ENCODE data around the gene MRPL44. TPM values are rescaled to one million over a fixed set of nuclear protein-coding genes. Genes with fewer than 3 reads are reported as not detected.

Gene MRPL44
- total and polyA plus RNA-seq, 2 of the 13 experiments (the other 11 are each of a cell fraction or from before 2014, with no cell fraction given), result 38.4 to 78.0 TPM

DNA sequence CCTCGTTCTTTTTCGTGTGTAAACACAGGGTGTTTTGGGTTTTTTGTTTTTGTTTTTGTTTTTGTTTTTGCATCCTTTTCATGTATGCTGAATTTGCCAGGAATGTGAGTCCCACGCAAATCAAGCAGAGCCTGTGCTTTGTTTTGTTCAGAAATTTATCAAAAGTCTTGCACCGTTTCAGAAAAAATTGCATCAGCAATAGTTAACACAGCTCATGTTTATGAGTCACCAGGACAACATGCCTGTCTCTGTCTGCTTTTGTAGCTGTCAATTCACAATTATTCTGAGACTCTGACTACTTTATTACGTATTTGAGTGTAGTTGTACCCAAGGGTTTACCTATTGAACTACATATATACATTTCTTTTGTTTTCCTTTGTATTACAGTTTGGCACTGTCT, 38.3 kb downstream of the MRPL44 start (continued):
- TF ChIP-seq, protein P1, sequence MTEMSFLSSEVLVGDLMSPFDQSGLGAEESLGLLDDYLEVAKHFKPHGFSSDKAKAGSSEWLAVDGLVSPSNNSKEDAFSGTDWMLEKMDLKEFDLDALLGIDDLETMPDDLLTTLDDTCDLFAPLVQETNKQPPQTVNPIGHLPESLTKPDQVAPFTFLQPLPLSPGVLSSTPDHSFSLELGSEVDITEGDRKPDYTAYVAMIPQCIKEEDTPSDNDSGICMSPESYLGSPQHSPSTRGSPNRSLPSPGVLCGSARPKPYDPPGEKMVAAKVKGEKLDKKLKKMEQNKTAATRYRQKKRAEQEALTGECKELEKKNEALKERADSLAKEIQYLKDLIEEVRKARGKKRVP (CRISPR knock-in tag; IDR thresholded peaks at IDR 0.05), result peak; percentile 80 to 100
- TF ChIP-seq, protein P2, sequence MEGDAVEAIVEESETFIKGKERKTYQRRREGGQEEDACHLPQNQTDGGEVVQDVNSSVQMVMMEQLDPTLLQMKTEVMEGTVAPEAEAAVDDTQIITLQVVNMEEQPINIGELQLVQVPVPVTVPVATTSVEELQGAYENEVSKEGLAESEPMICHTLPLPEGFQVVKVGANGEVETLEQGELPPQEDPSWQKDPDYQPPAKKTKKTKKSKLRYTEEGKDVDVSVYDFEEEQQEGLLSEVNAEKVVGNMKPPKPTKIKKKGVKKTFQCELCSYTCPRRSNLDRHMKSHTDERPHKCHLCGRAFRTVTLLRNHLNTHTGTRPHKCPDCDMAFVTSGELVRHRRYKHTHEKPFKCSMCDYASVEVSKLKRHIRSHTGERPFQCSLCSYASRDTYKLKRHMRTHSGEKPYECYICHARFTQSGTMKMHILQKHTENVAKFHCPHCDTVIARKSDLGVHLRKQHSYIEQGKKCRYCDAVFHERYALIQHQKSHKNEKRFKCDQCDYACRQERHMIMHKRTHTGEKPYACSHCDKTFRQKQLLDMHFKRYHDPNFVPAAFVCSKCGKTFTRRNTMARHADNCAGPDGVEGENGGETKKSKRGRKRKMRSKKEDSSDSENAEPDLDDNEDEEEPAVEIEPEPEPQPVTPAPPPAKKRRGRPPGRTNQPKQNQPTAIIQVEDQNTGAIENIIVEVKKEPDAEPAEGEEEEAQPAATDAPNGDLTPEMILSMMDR (CRISPR knock-in tag; IDR thresholded peaks at IDR 0.05), result no peak
- TF ChIP-seq, protein P3, sequence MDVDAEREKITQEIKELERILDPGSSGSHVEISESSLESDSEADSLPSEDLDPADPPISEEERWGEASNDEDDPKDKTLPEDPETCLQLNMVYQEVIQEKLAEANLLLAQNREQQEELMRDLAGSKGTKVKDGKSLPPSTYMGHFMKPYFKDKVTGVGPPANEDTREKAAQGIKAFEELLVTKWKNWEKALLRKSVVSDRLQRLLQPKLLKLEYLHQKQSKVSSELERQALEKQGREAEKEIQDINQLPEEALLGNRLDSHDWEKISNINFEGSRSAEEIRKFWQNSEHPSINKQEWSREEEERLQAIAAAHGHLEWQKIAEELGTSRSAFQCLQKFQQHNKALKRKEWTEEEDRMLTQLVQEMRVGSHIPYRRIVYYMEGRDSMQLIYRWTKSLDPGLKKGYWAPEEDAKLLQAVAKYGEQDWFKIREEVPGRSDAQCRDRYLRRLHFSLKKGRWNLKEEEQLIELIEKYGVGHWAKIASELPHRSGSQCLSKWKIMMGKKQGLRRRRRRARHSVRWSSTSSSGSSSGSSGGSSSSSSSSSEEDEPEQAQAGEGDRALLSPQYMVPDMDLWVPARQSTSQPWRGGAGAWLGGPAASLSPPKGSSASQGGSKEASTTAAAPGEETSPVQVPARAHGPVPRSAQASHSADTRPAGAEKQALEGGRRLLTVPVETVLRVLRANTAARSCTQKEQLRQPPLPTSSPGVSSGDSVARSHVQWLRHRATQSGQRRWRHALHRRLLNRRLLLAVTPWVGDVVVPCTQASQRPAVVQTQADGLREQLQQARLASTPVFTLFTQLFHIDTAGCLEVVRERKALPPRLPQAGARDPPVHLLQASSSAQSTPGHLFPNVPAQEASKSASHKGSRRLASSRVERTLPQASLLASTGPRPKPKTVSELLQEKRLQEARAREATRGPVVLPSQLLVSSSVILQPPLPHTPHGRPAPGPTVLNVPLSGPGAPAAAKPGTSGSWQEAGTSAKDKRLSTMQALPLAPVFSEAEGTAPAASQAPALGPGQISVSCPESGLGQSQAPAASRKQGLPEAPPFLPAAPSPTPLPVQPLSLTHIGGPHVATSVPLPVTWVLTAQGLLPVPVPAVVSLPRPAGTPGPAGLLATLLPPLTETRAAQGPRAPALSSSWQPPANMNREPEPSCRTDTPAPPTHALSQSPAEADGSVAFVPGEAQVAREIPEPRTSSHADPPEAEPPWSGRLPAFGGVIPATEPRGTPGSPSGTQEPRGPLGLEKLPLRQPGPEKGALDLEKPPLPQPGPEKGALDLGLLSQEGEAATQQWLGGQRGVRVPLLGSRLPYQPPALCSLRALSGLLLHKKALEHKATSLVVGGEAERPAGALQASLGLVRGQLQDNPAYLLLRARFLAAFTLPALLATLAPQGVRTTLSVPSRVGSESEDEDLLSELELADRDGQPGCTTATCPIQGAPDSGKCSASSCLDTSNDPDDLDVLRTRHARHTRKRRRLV (CRISPR knock-in tag; IDR thresholded peaks at IDR 0.05), result no peak
- TF ChIP-seq ISX (CRISPR knock-in tag; conservative IDR thresholded peaks at IDR 0.05) (no peak), NBN (conservative IDR thresholded peaks at IDR 0.05) (no peak), ZSCAN30 (CRISPR knock-in tag; IDR thresholded peaks at IDR 0.05) (no peak), ARNT2 (CRISPR knock-in tag; IDR thresholded peaks at IDR 0.05; ENCODE audit: low read depth) (no peak), RAD51 (IDR thresholded peaks at IDR 0.05; ENCODE audit: borderline replicate concordance) (no peak), JARID2 (CRISPR knock-in tag; IDR thresholded peaks at IDR 0.05; ENCODE audit: insufficient replicate concordance) (no peak), ONECUT2 (CRISPR knock-in tag; IDR thresholded peaks at IDR 0.05) (no peak), TBP (CRISPR knock-in tag; IDR thresholded peaks at IDR 0.05) (no peak), MXI1 (IDR thresholded peaks at IDR 0.05; ENCODE audit: borderline replicate concordance, low read depth, low read length) (0 out of 3 replicates have a peak, but pooled peaks have one; percentile 19), ZNF224 (CRISPR knock-in tag; IDR thresholded peaks at IDR 0.05) (no peak)
- TF ChIP-seq, protein P4, sequence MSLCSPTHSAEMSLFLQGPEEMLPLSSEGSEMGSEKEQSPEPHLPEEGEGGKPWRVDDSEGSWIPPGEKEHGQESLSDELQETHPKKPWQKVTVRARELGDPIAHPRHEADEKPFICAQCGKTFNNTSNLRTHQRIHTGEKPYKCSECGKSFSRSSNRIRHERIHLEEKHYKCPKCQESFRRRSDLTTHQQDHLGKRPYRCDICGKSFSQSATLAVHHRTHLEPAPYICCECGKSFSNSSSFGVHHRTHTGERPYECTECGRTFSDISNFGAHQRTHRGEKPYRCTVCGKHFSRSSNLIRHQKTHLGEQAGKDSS (CRISPR knock-in tag; IDR thresholded peaks at IDR 0.05; ENCODE audit: borderline replicate concordance, low read depth), result no peak
- TF ChIP-seq, protein P5, sequence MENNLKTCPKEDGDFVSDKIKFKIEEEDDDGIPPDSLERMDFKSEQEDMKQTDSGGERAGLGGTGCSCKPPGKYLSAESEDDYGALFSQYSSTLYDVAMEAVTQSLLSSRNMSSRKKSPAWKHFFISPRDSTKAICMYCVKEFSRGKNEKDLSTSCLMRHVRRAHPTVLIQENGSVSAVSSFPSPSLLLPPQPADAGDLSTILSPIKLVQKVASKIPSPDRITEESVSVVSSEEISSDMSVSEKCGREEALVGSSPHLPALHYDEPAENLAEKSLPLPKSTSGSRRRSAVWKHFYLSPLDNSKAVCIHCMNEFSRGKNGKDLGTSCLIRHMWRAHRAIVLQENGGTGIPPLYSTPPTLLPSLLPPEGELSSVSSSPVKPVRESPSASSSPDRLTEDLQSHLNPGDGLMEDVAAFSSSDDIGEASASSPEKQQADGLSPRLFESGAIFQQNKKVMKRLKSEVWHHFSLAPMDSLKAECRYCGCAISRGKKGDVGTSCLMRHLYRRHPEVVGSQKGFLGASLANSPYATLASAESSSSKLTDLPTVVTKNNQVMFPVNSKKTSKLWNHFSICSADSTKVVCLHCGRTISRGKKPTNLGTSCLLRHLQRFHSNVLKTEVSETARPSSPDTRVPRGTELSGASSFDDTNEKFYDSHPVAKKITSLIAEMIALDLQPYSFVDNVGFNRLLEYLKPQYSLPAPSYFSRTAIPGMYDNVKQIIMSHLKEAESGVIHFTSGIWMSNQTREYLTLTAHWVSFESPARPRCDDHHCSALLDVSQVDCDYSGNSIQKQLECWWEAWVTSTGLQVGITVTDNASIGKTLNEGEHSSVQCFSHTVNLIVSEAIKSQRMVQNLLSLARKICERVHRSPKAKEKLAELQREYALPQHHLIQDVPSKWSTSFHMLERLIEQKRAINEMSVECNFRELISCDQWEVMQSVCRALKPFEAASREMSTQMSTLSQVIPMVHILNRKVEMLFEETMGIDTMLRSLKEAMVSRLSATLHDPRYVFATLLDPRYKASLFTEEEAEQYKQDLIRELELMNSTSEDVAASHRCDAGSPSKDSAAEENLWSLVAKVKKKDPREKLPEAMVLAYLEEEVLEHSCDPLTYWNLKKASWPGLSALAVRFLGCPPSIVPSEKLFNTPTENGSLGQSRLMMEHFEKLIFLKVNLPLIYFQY (CRISPR knock-in tag; IDR thresholded peaks at IDR 0.05; ENCODE audit: borderline replicate concordance), result no peak
- TF ChIP-seq, protein P6, sequence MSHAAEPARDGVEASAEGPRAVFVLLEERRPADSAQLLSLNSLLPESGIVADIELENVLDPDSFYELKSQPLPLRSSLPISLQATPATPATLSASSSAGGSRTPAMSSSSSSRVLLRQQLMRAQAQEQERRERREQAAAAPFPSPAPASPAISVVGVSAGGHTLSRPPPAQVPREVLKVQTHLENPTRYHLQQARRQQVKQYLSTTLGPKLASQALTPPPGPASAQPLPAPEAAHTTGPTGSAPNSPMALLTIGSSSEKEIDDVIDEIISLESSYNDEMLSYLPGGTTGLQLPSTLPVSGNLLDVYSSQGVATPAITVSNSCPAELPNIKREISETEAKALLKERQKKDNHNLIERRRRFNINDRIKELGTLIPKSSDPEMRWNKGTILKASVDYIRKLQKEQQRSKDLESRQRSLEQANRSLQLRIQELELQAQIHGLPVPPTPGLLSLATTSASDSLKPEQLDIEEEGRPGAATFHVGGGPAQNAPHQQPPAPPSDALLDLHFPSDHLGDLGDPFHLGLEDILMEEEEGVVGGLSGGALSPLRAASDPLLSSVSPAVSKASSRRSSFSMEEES (CRISPR knock-in tag; IDR thresholded peaks at IDR 0.05), result 0 out of 2 replicates have a peak, but pooled peaks have one; percentile 23

All from HepG2 (cell line).